Measurements from ENCODE around the gene KCNMA1. TPM values are rescaled to one million over a fixed set of nuclear protein-coding genes. Genes with fewer than 3 reads are reported as not detected.

Gene KCNMA1
- total RNA-seq, 2 donors from 2014 or later: 0.48 to 0.56 TPM

DNA sequence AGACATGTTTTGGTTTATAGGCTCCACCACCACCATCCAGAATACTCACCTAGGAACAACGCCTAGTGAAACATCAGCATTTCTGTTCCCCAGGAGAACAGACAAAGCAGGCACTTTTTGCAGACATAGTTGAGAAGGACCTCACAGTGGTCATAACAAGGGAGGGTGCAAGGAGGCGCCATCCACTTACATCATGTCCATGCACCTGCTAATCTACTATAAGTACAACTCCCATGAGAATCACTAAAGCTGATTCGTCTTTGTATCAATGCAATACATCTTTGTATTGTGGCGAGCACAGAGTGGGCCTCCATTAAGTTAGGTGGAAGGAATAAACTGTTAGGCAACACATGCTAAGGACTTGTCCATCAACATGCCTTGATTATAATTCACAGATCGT, 207.1 kb downstream of the KCNMA1 start:
- no peak overlapping the region for H3K4me3 Mint-ChIP-seq
- no peaks in the 10 kb centered on the region for H3K36me3 Mint-ChIP-seq (ENCODE audit: low read depth)
- peaks cover 10% of the 10 kb centered on the region for H3K27me3 Mint-ChIP-seq
- no peak for ATAC-seq (replicated peaks)
- H3K9me3 Mint-ChIP-seq: no peaks in the 10 kb centered on the region
- no peaks in the 10 kb centered on the region for H3K4me1 Mint-ChIP-seq
- H3K27ac Mint-ChIP-seq: no peak overlapping the region

DNA sequence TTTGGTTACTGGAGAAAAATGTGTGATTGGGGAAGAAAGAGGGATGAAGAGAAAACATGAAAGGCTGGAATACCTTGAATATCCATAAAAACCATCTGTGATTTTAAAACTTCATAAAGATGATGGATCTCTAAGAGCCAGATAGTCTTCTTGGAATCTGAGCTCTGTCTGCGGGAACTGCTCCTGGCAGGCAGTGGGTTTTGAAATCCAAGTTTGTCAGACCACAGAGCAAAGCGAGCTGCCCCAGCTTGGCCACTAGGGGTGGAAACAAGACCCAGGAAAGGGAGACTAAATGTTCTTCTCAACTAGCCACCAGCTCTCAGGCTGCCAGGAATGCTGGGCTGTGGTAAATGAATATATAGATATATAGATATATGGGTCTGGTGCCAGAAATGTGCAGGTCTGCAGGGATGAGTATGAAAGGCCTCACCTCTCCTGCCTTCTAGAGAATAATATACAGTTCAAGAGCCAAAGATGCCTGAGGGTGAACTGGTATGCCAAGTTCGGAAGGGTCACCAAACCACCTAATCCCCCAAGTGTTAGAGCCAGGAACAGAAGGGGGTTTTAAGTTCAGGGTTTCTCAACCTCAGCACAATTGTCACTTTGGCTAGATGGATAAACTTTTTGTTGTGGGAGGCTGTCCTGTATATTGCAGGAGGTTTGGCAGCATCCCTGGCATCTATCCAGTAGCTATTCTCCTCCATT, 208.8 kb downstream of the KCNMA1 start:
- Mint-ChIP-seq H3K4me3 (no peak overlapping the region), H3K4me1 (no peaks in the 10 kb centered on the region), H3K36me3 (ENCODE audit: low read depth) (no peaks in the 10 kb centered on the region), H3K9me3 (no peaks in the 10 kb centered on the region), H3K27ac (no peak overlapping the region), H3K27me3 (peaks cover 7% of the 10 kb centered on the region)
- no peak for ATAC-seq (replicated peaks)

DNA sequence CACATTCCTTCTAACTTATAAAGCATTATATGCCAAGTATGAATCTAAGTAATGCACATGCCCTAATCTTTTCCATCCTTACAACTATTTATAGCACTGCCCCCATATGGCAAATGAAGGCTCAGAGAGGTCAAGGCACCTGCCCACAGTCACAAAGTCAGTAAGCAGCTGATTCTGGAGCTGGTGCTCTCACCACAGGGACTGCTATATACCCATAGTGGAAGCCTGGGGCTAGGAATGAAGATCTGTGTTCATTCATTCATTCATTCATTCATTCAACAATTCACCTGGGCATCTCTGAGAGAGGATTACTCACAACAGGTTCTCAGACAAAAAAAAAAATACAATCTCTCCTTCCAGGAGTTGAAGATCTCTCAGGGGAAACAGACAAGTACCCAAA, 213.4 kb downstream of the KCNMA1 start:
- H3K36me3 Mint-ChIP-seq (ENCODE audit: low read depth): no peaks in the 10 kb centered on the region
- H3K9me3 Mint-ChIP-seq: no peaks in the 10 kb centered on the region
- H3K4me3 Mint-ChIP-seq: no peak overlapping the region
- H3K27ac Mint-ChIP-seq: no peak overlapping the region
- H3K4me1 Mint-ChIP-seq: no peaks in the 10 kb centered on the region
- peaks cover 12% of the 10 kb centered on the region for H3K27me3 Mint-ChIP-seq
- no peak for ATAC-seq (replicated peaks)

DNA sequence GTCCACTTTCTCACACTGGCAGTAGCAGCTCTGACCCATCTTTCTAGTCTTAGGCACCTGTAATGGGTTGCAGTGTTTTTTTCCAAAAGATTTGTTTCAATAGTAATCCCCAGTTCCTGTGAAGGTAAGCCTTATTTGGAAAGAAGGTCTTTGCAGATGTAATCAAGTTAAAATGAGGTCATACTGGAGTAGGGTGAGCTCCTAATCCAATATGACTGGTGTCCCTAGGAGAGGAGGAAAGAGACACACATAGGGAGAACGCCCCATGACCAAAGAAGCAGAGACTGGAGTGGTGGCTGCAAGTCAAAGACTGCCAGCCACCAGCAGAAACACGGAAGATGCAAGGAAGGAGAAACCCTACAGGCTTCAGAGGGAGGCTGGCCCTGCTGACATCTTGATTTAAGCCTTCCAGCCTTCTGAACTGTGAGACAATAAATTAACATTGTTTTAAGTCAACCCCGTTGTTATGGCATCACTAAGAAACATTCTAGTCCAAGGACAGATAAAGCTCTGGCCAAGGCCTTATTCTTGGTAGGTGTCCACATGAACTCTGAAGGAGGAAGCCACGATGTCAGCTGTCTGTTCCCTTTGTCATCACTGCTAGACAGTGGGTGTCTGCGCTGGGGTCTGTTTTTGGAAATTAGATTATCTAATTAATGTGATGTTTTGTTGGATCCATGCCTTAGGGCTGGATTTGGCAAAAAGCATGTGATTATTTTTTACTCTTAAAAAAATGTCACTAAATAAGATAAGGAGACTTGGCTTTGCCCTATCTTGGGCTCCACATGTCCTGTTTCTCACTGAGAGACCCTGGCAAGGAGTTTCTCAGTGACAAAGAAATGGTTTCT, 214.9 kb downstream of the KCNMA1 start:
- ATAC-seq (replicated peaks): no peak
- Mint-ChIP-seq H3K36me3 (ENCODE audit: low read depth) (no peaks in the 10 kb centered on the region), H3K27me3 (peaks cover 6% of the 10 kb centered on the region), H3K9me3 (no peaks in the 10 kb centered on the region), H3K4me3 (no peak overlapping the region), H3K27ac (no peak overlapping the region), H3K4me1 (no peaks in the 10 kb centered on the region)

DNA sequence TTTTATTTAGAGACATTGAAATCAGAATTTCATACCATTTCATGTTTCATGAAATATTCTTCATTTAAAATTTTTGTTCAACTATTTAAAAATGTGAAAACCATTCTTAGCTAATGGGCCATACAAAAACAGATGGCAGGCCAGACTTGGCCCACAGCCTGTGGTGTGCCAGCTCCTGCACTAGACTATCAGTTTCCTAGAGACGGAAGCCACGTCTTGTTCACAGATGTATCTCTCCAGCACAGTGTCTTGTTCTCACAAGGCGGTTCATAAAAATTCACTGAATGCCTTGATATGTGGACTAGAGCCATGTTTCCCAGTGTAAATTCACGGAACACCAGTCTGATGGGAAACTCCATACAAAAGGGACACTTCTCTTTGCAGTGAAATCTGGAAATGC, 216.0 kb downstream of the KCNMA1 start:
- Mint-ChIP-seq H3K27ac (no peak overlapping the region), H3K9me3 (no peaks in the 10 kb centered on the region), H3K36me3 (ENCODE audit: low read depth) (no peaks in the 10 kb centered on the region), H3K4me3 (no peak overlapping the region), H3K27me3 (peaks cover 10% of the 10 kb centered on the region), H3K4me1 (no peaks in the 10 kb centered on the region)
- no peak for ATAC-seq (replicated peaks)

DNA sequence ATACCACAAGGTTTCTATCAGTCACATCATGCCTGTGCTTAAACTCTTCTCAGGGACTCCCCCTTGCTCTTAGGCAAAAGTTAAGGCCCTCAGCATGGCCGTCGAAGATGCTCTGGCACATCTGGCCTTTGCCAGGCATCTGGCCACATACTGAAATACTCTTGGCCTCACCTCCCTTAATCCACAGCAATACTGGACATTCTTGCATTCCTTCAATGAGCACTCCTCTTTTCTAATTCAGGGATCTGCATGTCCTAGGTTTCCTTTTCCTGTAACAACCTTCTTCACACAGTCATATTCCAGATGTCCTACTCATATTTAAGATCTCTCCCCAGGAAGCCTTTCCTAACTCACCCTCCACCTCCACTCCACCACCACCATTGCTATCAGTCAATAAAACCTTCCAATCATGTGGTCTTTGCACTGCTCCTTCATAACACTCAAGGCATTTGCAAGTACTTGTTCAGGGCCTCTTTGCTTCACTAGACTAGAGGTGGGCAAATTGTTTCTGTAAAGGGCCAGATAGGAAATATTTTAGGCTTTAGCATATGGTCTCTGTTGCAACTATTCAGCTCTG, 216.6 kb downstream of the KCNMA1 start:
- Mint-ChIP-seq H3K27me3 (peaks cover 10% of the 10 kb centered on the region), H3K27ac (no peak overlapping the region), H3K36me3 (ENCODE audit: low read depth) (no peaks in the 10 kb centered on the region), H3K9me3 (no peaks in the 10 kb centered on the region), H3K4me1 (no peaks in the 10 kb centered on the region), H3K4me3 (no peak overlapping the region)
- ATAC-seq (replicated peaks): no peak

DNA sequence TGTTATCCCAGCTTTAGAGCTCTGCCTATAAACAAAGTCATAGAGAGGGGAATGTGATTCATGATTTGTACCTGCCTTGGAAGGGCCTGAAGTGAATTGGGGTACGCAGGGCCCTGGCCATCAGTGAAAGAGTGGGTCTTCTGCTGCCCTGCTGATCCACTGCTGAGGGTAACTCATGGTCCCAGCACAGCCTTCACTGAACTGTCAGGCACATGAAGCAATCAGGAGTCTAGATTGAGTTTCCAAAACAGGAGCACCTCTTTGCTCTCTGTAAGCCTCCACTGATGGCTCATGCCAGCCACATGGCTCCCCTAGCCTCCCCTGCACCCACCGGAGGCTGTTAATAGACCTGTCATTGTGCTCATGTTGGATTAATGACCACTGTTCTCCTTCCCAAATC, 217.6 kb downstream of the KCNMA1 start:
- no peak overlapping the region for H3K27ac Mint-ChIP-seq
- peaks cover 10% of the 10 kb centered on the region for H3K27me3 Mint-ChIP-seq
- no peaks in the 10 kb centered on the region for H3K9me3 Mint-ChIP-seq
- ATAC-seq (replicated peaks): no peak
- H3K36me3 Mint-ChIP-seq (ENCODE audit: low read depth): no peaks in the 10 kb centered on the region
- no peaks in the 10 kb centered on the region for H3K4me1 Mint-ChIP-seq
- no peak overlapping the region for H3K4me3 Mint-ChIP-seq

DNA sequence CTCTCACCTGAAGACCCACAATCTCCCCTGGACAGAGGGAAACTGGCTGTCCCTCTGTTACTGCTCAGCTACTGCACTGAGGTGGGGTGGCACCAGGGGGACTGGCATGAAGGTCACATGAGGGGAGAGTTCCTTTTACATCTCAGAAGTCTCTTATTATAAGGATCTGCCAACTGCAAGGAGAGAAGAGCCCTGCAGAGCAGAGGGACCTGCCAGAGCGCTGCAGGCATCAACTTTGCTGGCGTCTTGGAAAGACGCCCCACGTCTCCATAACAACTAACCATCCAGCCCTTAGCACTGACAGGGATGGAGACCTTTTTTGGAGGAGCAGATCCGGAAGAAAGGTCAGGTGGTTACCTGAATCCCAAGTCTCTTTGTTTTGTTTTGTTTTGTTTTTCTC, 218.6 kb downstream of the KCNMA1 start:
- Mint-ChIP-seq H3K4me1 (no peaks in the 10 kb centered on the region), H3K27me3 (peaks cover 10% of the 10 kb centered on the region), H3K36me3 (ENCODE audit: low read depth) (no peaks in the 10 kb centered on the region), H3K27ac (no peak overlapping the region), H3K9me3 (no peaks in the 10 kb centered on the region), H3K4me3 (no peak overlapping the region)
- ATAC-seq (replicated peaks): no peak

DNA sequence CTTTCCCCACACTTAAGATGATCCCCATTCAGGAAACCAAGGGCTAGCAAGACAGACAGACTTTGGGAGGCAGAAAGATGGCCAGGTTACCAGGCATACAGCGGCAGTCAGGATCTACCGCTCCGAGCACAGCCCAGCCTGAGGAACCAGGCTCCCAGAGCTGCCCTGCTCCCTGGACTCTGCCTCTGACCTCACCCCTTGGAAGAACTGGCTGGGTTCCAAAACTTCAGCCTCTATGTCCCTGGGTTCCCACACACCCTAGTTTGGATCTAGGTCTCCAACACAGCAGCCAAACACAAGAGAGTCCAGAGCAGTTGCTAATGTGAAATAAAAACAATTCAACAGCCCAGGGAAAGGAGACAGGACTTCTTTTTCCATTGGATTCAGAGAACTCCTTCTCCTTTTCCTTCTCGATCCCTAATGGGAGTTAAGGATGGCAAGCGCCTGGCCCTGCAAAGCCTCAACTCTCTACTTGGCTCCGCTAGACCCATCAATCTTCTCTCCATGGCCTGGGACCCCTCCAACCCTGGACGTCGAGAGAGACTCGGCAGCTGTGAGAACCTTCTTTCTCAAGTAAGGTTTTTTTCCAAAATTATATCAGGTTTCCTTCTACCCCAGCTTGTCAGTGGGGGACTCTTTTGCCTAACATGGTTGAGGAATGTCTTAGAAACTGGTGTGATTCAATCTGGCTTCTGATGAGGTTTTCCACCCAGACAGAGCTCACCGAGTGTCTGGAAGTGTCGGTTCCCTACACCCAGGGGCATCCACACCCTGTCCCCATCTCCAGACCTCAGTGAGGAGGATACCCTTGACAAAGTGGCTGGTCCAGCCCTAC, 219.6 kb downstream of the KCNMA1 start:
- no peak overlapping the region for H3K27ac Mint-ChIP-seq
- H3K9me3 Mint-ChIP-seq: no peaks in the 10 kb centered on the region
- H3K4me3 Mint-ChIP-seq: no peak overlapping the region
- H3K36me3 Mint-ChIP-seq (ENCODE audit: low read depth): no peaks in the 10 kb centered on the region
- ATAC-seq (replicated peaks): no peak
- H3K4me1 Mint-ChIP-seq: no peaks in the 10 kb centered on the region
- H3K27me3 Mint-ChIP-seq: peaks cover 10% of the 10 kb centered on the region

DNA sequence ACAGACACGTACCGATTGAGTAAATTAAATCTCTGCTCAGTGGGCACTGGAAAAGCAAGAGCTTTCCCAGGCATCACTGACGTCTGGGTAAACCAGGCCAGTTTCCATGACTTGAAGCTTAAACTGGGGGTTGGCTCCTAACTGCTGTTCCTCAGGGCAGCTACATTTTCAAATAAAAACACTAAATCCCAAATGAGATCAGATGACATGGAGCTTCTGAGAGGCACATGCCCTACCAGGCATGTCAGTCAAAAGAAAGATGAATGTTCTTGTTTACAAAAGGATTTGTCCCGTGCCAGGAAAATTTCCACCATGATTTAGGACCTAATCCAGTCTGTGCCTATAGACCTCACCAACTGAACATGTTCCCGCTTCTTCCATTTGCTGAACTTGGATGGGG, 220.2 kb downstream of the KCNMA1 start:
- Mint-ChIP-seq H3K27ac (no peak overlapping the region), H3K4me3 (no peak overlapping the region), H3K9me3 (no peaks in the 10 kb centered on the region), H3K4me1 (no peaks in the 10 kb centered on the region), H3K36me3 (ENCODE audit: low read depth) (no peaks in the 10 kb centered on the region), H3K27me3 (peaks cover 7% of the 10 kb centered on the region)
- ATAC-seq (replicated peaks): no peak

DNA sequence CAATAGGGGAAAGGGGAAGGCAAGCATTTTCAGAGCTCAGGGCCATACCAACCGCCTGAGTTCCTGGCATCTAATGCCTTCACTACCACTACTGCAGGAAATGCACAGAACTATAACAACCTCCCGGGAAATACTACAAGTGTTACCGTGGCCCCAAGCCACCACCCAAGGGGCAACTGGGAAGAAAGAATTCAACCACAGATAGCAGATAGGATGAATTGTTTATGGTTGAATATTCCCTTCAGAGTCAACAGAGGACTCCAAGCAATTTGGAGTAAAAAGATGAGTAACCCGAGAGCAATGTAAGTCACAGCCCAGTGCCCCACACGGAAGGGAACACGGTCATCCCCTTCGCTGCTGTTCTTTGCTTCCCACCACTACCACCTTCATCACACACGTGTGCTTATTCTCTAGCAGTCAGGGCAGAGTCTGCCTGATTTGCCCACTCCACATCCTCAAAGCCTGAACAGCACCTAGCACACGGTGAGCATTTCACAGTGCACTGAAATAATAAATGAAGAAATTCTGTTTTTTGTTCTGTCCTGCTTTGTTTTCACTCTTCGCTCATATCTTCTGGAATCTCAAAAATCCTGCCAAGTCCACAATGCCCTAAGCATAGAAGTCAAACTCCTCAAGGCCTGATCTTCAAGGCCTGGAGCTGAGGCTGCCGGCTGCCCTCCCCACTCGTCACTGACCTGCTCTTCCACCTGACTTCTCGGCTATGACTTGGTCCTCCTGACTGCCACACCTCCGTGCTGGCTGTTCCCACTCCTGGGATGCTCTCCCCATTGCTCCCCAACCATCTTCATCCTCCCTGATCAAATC, 221.1 kb downstream of the KCNMA1 start:
- Mint-ChIP-seq H3K36me3 (ENCODE audit: low read depth) (no peaks in the 10 kb centered on the region), H3K9me3 (no peaks in the 10 kb centered on the region), H3K4me1 (no peaks in the 10 kb centered on the region), H3K4me3 (no peak overlapping the region), H3K27ac (no peak overlapping the region), H3K27me3 (peaks cover 7% of the 10 kb centered on the region)
- ATAC-seq (replicated peaks): no peak

DNA sequence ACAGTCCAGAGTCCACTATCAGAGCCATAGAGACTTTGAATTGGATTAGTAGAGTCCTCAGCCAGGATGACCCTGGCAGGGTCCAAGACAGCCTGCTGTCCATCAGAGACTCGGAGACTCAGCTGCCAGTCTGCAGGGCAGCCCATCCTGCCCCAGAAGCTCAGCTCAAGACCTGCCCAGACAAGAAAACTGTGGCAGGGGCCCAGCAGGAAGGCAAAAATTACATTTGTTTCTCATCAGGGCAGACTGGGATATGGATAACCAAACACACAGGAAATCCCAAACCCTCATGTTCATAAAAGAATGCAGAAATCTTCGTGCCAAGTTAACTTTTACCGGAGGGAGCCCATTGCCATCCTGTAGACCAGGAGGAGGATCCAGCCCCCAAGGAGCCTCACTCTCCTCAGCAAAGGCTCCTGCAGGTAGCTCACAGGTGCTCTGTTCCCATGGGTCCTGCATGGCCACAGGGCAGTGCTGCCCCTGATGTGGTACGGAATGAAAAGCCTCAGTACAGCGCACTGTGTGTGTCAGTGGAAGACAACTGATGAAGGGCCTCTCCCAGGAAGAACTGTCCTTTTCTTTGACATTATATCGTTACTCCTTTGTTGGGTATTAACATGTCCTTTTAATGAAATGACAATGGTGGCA, 222.2 kb downstream of the KCNMA1 start:
- Mint-ChIP-seq H3K27me3 (peaks cover 8% of the 10 kb centered on the region), H3K36me3 (ENCODE audit: low read depth) (no peaks in the 10 kb centered on the region), H3K27ac (no peak overlapping the region), H3K4me1 (no peaks in the 10 kb centered on the region), H3K4me3 (no peak overlapping the region), H3K9me3 (no peaks in the 10 kb centered on the region)
- no peak for ATAC-seq (replicated peaks)

DNA sequence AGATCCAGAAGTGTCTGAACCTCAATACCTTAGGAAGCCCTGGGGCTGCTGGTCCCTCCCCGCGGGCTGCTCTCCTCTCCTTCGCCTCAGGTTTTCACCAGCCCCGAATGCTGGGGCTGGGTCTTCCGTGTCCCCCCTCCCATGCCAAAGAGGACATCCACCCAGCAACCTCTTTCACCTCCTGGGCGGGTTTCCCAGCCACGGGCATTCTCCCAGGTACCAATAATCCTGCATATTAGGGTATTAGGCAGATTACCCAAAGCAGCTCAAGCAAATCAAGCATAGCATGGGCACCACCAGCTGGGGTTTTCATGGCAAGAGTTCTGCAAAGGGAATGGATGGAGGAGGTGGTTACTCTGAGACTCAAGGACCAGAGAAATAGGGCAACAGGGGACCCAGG, 224.4 kb downstream of the KCNMA1 start:
- Mint-ChIP-seq H3K27ac (no peak overlapping the region), H3K36me3 (ENCODE audit: low read depth) (no peaks in the 10 kb centered on the region), H3K9me3 (no peaks in the 10 kb centered on the region), H3K27me3 (peaks cover 8% of the 10 kb centered on the region), H3K4me3 (no peak overlapping the region), H3K4me1 (no peaks in the 10 kb centered on the region)
- no peak for ATAC-seq (replicated peaks)

All from activated T-helper 17 cell treated with anti-CD3 and anti-CD28 coated beads, Interleukin-2, amount 50 U/mL, for 72 hours (primary cell).